ENCODE measurements around the gene CUZD1.

CUZD1 gene

GRCh38 chr10:122822973-122823690 is 22.5 kb downstream of the CUZD1 start:
- Histone ChIP-seq H2BK120ac (ENCODE audit: insufficient read depth, low read length, poor library complexity) (no peak overlapping the region), H3K79me1 (ENCODE audit: low read length) (no peaks in the 10 kb centered on the region), H3K4ac (ENCODE audit: low read depth, low read length) (no peak overlapping the region), H3K27ac (ENCODE audit: low read depth, low read length) (no peak overlapping the region), H3K23ac (ENCODE audit: low read length) (no peak overlapping the region), H3K36me3 (ENCODE audit: control insufficient read depth in 1 of 2, insufficient read depth in 2 of 2, low read length in 2 of 2) (no peaks in the 10 kb centered on the region), H2AK5ac (ENCODE audit: low read length) (no peak overlapping the region), H3K9ac (ENCODE audit: low read length) (no peak overlapping the region), H2BK12ac (ENCODE audit: low read length) (no peak overlapping the region), H3K4me3 (ENCODE audit: low read depth, low read length) (no peak overlapping the region), H2BK5ac (ENCODE audit: low read depth, low read length, poor library complexity) (no peak overlapping the region), H4K12ac (ENCODE audit: low read depth, low read length) (no peak overlapping the region), H3K9me3 (ENCODE audit: insufficient read depth, low read depth, low read length) (peaks cover 3% of the 10 kb centered on the region), H4K91ac (ENCODE audit: low read depth, low read length) (no peak overlapping the region), H3K4me1 (ENCODE audit: control insufficient read depth in 1 of 2, insufficient read depth in 2 of 2, low read length in 2 of 2) (no peaks in the 10 kb centered on the region), H3K4me2 (ENCODE audit: low read length) (no peak overlapping the region), H3K79me2 (ENCODE audit: control insufficient read depth, insufficient read depth, low read length, poor library complexity) (no peaks in the 10 kb centered on the region), H3K14ac (ENCODE audit: low read length) (no peak overlapping the region), H4K8ac (ENCODE audit: low read depth, low read length) (no peak overlapping the region), H2AFZ (ENCODE audit: insufficient read depth, low read length, poor library complexity) (no peak overlapping the region), H3K18ac (ENCODE audit: low read length) (no peak overlapping the region), H3K27me3 (ENCODE audit: insufficient read depth, low read length) (no peaks in the 10 kb centered on the region)
- DNase-seq, result no peak
- WGBS (ENCODE audit: extremely low coverage, insufficient coverage, insufficient read length), result no CpG with 5 or more reads among the region's 11 CpGs

GRCh38 chr10:122821808-122822207 is 23.8 kb downstream of the CUZD1 start:
- H3K4ac ChIP-seq (ENCODE audit: low read depth, low read length), result no peak overlapping the region
- WGBS (ENCODE audit: extremely low coverage, insufficient coverage, insufficient read length), result no CpG with 5 or more reads among the region's 3 CpGs
- H3K9ac ChIP-seq (ENCODE audit: low read length), result no peak overlapping the region
- no peak overlapping the region for H4K12ac ChIP-seq (ENCODE audit: low read depth, low read length)
- H3K79me1 ChIP-seq (ENCODE audit: low read length), result no peaks in the 10 kb centered on the region
- H2BK120ac ChIP-seq (ENCODE audit: insufficient read depth, low read length, poor library complexity), result no peak overlapping the region
- no peak overlapping the region for H2BK12ac ChIP-seq (ENCODE audit: low read length)
- DNase-seq, result no peak
- no peak overlapping the region for H3K4me2 ChIP-seq (ENCODE audit: low read length)
- H3K23ac ChIP-seq (ENCODE audit: low read length), result no peak overlapping the region
- no peaks in the 10 kb centered on the region for H3K4me1 ChIP-seq (ENCODE audit: control insufficient read depth in 1 of 2, insufficient read depth in 2 of 2, low read length in 2 of 2)
- H2AK5ac ChIP-seq (ENCODE audit: low read length), result no peak overlapping the region
- H3K18ac ChIP-seq (ENCODE audit: low read length), result no peak overlapping the region
- H3K4me3 ChIP-seq (ENCODE audit: low read depth, low read length), result no peak overlapping the region
- H4K91ac ChIP-seq (ENCODE audit: low read depth, low read length), result no peak overlapping the region
- H3K27me3 ChIP-seq (ENCODE audit: insufficient read depth, low read length), result no peaks in the 10 kb centered on the region
- H2AFZ ChIP-seq (ENCODE audit: insufficient read depth, low read length, poor library complexity), result no peak overlapping the region
- no peak overlapping the region for H2BK5ac ChIP-seq (ENCODE audit: low read depth, low read length, poor library complexity)
- H3K27ac ChIP-seq (ENCODE audit: low read depth, low read length), result no peak overlapping the region
- H3K79me2 ChIP-seq (ENCODE audit: control insufficient read depth, insufficient read depth, low read length, poor library complexity), result no peaks in the 10 kb centered on the region
- no peaks in the 10 kb centered on the region for H3K36me3 ChIP-seq (ENCODE audit: control insufficient read depth in 1 of 2, insufficient read depth in 2 of 2, low read length in 2 of 2)
- no peak overlapping the region for H4K8ac ChIP-seq (ENCODE audit: low read depth, low read length)
- peaks cover 3% of the 10 kb centered on the region for H3K9me3 ChIP-seq (ENCODE audit: insufficient read depth, low read depth, low read length)
- H3K14ac ChIP-seq (ENCODE audit: low read length), result no peak overlapping the region

GRCh38 chr10:122815458-122815857 is 30.2 kb downstream of the CUZD1 start:
- Histone ChIP-seq H3K4ac (ENCODE audit: low read depth, low read length) (no peak overlapping the region), H3K9me3 (ENCODE audit: insufficient read depth, low read depth, low read length) (no peaks in the 10 kb centered on the region), H3K23ac (ENCODE audit: low read length) (no peak overlapping the region), H2BK12ac (ENCODE audit: low read length) (no peak overlapping the region), H3K79me1 (ENCODE audit: low read length) (no peaks in the 10 kb centered on the region), H2BK5ac (ENCODE audit: low read depth, low read length, poor library complexity) (no peak overlapping the region), H2AFZ (ENCODE audit: insufficient read depth, low read length, poor library complexity) (no peak overlapping the region), H3K27ac (ENCODE audit: low read depth, low read length) (no peak overlapping the region), H4K12ac (ENCODE audit: low read depth, low read length) (no peak overlapping the region), H3K27me3 (ENCODE audit: insufficient read depth, low read length) (no peaks in the 10 kb centered on the region), H3K4me2 (ENCODE audit: low read length) (no peak overlapping the region), H3K18ac (ENCODE audit: low read length) (no peak overlapping the region), H3K9ac (ENCODE audit: low read length) (no peak overlapping the region), H3K14ac (ENCODE audit: low read length) (no peak overlapping the region), H3K4me3 (ENCODE audit: low read depth, low read length) (no peak overlapping the region), H2AK5ac (ENCODE audit: low read length) (no peak overlapping the region), H3K36me3 (ENCODE audit: control insufficient read depth in 1 of 2, insufficient read depth in 2 of 2, low read length in 2 of 2) (no peaks in the 10 kb centered on the region), H4K91ac (ENCODE audit: low read depth, low read length) (no peak overlapping the region), H4K8ac (ENCODE audit: low read depth, low read length) (no peak overlapping the region), H3K79me2 (ENCODE audit: control insufficient read depth, insufficient read depth, low read length, poor library complexity) (no peaks in the 10 kb centered on the region), H2BK120ac (ENCODE audit: insufficient read depth, low read length, poor library complexity) (no peak overlapping the region), H3K4me1 (ENCODE audit: control insufficient read depth in 1 of 2, insufficient read depth in 2 of 2, low read length in 2 of 2) (no peaks in the 10 kb centered on the region)
- WGBS (ENCODE audit: extremely low coverage, insufficient coverage, insufficient read length), result no CpG with 5 or more reads among the region's 5 CpGs
- no peak for DNase-seq

- H3K79me1 ChIP-seq (ENCODE audit: low read length), result no peaks in the 10 kb centered on the region
- WGBS (ENCODE audit: extremely low coverage, insufficient coverage, insufficient read length), result no CpG with 5 or more reads among the region's 2 CpGs
- no peaks in the 10 kb centered on the region for H3K27me3 ChIP-seq (ENCODE audit: insufficient read depth, low read length)
- no peak overlapping the region for H3K4me2 ChIP-seq (ENCODE audit: low read length)
- no peak overlapping the region for H3K14ac ChIP-seq (ENCODE audit: low read length)
- H3K36me3 ChIP-seq (ENCODE audit: control insufficient read depth in 1 of 2, insufficient read depth in 2 of 2, low read length in 2 of 2), result no peaks in the 10 kb centered on the region
- no peaks in the 10 kb centered on the region for H3K9me3 ChIP-seq (ENCODE audit: insufficient read depth, low read depth, low read length)
- H3K27ac ChIP-seq (ENCODE audit: low read depth, low read length), result no peak overlapping the region
- no peak overlapping the region for H3K9ac ChIP-seq (ENCODE audit: low read length)
- H2AK5ac ChIP-seq (ENCODE audit: low read length), result no peak overlapping the region
- H4K91ac ChIP-seq (ENCODE audit: low read depth, low read length), result no peak overlapping the region
- H3K4ac ChIP-seq (ENCODE audit: low read depth, low read length), result no peak overlapping the region
- DNase-seq, result no peak
- H2AFZ ChIP-seq (ENCODE audit: insufficient read depth, low read length, poor library complexity), result no peak overlapping the region
- H3K4me1 ChIP-seq (ENCODE audit: control insufficient read depth in 1 of 2, insufficient read depth in 2 of 2, low read length in 2 of 2), result no peaks in the 10 kb centered on the region
- no peak overlapping the region for H4K8ac ChIP-seq (ENCODE audit: low read depth, low read length)
- no peak overlapping the region for H3K4me3 ChIP-seq (ENCODE audit: low read depth, low read length)
- H2BK120ac ChIP-seq (ENCODE audit: insufficient read depth, low read length, poor library complexity), result no peak overlapping the region
- no peak overlapping the region for H2BK5ac ChIP-seq (ENCODE audit: low read depth, low read length, poor library complexity)
- H3K18ac ChIP-seq (ENCODE audit: low read length), result no peak overlapping the region
- no peak overlapping the region for H3K23ac ChIP-seq (ENCODE audit: low read length)
- H3K79me2 ChIP-seq (ENCODE audit: control insufficient read depth, insufficient read depth, low read length, poor library complexity), result no peaks in the 10 kb centered on the region
- no peak overlapping the region for H4K12ac ChIP-seq (ENCODE audit: low read depth, low read length)
- no peak overlapping the region for H2BK12ac ChIP-seq (ENCODE audit: low read length)
These were observed 31.2 kb downstream of the CUZD1 start for GRCh38 chr10:122814493-122814892.
